Measurements from ENCODE around the gene PXN.

DNA sequence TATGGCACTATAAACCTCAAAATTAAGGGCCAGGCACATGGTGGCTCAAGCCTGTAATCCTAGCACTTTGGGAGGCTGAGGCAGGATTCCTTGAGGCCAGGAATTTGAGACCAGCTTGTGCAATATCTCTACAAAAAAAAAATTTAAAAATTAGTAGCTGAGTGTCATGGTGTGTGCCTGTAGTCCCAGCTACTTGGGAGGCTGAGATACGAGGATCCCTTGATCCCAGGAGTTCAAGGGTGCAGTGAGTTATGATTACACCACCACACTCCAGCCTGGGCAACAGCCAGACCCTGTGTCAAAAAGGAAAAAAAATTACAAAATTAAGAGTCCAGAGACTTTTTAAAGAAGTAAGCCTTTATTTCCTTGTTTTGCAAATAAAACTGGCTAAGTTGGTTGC lies 69.2 kb downstream of the PXN start:
- TF ChIP-seq, protein P1, sequence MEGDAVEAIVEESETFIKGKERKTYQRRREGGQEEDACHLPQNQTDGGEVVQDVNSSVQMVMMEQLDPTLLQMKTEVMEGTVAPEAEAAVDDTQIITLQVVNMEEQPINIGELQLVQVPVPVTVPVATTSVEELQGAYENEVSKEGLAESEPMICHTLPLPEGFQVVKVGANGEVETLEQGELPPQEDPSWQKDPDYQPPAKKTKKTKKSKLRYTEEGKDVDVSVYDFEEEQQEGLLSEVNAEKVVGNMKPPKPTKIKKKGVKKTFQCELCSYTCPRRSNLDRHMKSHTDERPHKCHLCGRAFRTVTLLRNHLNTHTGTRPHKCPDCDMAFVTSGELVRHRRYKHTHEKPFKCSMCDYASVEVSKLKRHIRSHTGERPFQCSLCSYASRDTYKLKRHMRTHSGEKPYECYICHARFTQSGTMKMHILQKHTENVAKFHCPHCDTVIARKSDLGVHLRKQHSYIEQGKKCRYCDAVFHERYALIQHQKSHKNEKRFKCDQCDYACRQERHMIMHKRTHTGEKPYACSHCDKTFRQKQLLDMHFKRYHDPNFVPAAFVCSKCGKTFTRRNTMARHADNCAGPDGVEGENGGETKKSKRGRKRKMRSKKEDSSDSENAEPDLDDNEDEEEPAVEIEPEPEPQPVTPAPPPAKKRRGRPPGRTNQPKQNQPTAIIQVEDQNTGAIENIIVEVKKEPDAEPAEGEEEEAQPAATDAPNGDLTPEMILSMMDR (IDR thresholded peaks at IDR 0.05), result no peak
- TF ChIP-seq POLR2A (IDR thresholded peaks at IDR 0.05) (no peak), POLR2AphosphoS5 (IDR thresholded peaks at IDR 0.05) (no peak), EP300 (IDR thresholded peaks at IDR 0.05) (no peak)

Data from stomach (tissue), 4 donors.